GM19025 (cell line): ENCODE measurements around the gene PIP4K2C.

Experiments used
- ATAC-seq: cut with Tn5 transposase; IDR thresholded peaks from one replicate; pipeline ENCODE4 v1.9.1; 2021; ENCODE audit warnings: mild to moderate bottlenecking, low read depth, moderate library complexity; ENCODE audit not compliant: unreplicated experiment

PIP4K2C gene

GRCh38 chr12:57619434-57620244 lies 28.6 kb downstream of the PIP4K2C start:
- no peak for ATAC-seq

DNA sequence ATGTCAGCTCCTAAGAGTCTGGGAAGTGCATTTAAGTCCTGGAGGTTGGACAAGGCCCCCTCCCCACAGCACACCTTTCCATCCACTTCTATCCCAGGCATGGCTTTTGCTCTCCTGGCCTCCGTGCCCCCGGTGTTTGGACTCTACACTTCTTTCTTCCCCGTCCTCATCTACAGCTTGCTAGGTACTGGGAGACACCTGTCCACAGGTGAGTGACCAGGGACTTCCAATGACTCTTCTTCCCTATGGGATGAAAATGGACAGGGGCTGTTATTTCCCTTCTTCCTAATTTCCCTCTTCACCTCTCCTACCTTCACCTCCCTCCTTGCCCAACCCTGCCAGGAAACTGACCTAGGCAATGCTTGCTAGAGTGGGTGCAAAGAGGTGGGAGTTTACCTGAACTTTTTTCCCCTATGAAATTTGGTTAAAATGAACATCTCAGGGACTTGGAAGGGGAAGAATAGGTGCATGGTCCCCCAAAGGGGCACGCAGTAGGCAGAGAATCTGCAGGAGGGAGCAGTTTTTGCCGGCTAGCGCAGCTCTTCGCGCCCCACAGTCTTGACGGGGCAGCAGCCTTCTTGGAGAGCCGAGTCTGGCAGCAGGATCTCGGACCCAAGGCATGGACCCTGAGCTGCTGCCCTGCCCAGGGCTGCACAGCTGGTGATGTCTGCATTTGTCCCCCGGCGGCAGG lies 29.4 kb downstream of the PIP4K2C start:
- no peak for ATAC-seq

GRCh38 chr12:57620936-57621496 lies 30.0 kb downstream of the PIP4K2C start:
- no peak for ATAC-seq

GRCh38 chr12:57621497-57622292 lies 30.7 kb downstream of the PIP4K2C start:
- ATAC-seq, result peak; percentile 49

DNA sequence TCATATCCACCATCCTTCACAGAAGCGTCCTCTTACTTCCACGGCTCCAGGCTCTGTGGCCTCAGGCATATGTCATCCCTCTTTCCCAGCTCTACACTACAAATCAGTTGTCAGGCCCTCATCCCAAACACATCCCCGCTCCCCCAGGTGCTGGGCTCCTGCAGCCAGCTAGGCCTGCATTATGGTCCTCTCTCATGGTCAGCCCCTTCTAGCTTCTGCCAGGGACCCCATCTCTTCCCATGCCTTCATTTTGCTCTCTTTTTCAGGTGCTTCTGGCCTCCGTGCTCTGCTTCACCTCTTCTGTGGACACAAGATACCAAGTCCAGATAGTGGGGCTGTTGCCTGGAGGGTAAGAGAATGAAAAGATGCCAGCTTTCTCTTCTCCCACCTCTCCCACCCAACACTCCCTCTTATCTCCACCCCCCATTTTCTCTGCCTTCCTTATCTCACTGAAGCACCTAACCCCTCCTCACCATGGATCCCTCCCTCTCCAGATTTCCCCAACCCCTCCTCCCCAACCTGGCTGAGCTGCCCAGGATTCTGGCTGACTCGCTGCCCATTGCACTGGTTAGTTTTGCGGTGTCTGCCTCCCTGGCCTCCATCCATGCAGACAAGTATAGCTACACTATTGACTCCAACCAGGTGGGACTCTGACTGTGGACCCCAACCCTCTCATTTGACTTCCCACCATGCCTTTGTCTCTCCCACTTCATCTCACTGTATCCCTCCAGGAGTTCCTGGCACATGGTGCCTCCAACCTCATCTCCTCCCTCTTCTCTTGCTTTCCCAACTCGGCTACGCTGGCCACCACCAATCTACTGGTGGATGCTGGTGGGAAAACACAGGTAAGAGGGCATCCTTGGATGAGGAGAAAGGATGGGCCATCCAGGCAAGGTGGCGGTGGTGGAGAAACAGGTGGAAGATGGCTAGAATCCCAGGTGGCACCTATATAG lies 31.6 kb downstream of the PIP4K2C start:
- ATAC-seq, result no peak

- no peak for ATAC-seq
These were observed 32.4 kb downstream of the PIP4K2C start for GRCh38 chr12:57623385-57623784.

GRCh38 chr12:57623811-57624390 lies 32.9 kb downstream of the PIP4K2C start:
- no peak for ATAC-seq

- ATAC-seq, result no peak
These were observed 33.6 kb downstream of the PIP4K2C start for GRCh38 chr12:57624441-57625220.

GRCh38 chr12:57625261-57626032 lies 34.5 kb downstream of the PIP4K2C start:
- no peak for ATAC-seq

GRCh38 chr12:57626111-57626920 lies 35.3 kb downstream of the PIP4K2C start:
- ATAC-seq, result no peak

DNA sequence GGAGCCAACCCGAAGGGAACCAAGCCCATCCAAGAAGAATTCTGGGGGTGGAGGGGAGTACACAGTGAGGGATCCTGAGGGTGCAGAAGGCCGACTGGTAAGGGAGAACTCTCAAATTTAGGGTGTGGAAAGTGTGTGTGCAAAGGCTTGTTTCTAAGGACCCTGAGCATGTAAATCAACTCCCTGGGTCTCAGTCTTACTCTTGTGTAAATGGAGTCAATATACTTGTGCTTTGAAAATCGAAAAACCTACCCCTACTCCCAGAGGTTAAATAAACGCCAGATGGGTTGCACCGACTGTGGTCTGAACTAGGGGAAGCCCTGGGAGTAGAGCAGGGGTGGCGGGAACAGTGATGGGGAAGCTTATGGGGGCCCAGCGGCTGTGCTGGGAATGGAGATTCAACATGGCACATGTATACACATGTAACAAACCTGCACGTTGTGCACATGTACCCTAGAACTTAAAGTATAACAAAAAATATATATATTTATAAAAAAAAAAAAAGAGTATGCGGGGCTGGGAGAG lies 36.0 kb downstream of the PIP4K2C start:
- ATAC-seq, result no peak

DNA sequence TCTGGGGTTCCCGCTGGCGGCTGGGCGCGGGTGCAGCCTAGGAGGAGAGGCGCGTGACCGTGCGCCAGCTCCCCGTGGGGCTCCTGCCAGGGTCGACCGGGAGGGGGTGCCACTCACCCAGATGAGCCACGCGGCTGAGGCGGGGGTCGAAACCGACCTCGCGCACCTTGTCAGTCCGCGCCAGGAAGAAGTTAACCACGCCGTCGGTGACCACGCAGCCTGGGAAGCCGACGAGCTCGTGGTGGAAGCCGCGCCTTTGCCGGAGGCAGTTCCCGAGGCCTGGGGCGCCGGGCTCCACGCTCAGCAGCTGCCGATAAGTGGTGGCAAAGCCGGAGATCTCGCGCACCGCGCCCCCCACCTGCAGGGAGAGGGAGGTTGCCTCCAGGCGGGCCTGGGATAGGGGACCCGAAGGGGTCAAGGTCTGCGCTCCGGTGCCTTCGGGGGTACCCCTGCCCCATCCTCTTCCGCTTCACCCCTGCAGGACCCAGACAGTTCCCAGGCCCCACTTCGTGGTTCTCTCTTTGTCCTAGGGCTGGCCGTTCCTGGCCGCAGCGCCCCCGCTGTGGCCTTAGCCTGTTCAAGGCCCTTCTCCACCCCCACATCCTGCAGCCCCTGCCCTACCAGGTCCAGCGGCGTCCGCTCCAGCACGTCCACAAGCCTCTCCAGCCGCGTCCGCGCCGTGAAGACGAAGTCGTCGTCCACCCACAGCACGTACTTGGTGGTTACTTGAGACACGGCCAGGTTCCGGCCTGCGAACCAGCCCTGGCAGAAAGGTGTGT lies 36.7 kb downstream of the PIP4K2C start:
- no peak for ATAC-seq

DNA sequence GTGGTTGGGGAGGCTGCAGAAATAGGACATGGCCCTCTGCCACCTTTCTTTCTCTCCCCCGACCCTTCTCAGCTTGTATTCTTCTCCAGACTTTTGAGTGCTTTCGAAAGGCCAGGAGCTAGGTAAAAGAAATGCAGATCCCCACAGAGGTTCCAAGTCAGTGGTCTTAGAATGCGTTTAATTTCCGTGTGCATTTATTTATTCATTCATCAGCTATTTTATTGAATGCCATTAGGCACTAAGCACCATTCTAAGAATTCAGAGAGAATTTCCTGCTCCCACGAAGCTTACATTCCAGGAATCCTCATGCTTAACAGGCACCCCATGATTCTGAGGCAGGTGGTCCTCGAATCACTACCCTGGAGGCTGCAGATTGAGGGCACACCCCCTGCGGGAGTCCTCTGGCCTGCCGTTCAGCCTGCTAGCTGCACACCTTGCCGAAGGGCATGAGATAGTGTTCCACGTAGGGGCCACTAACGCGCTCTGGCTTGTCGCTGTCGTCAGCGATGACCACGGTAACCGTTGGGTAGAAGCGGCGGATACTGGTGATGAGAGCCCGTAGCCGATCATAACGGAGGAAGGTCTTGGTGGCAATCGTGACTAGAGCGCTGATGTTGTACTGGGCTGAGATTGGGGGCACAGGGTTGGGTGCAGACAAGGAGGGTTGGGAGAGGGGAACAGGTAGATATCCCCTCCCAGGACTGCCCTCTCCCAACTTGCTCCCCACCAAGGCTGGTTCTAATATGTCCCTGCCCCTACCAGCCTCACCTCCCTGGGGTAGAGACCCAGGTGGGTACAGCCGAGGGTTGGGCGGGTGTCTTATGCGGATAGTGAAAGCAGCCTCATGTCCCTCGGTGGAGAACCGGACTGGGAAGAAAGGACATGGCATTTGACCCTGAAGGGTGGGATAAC lies 37.5 kb downstream of the PIP4K2C start:
- no peak for ATAC-seq

DNA sequence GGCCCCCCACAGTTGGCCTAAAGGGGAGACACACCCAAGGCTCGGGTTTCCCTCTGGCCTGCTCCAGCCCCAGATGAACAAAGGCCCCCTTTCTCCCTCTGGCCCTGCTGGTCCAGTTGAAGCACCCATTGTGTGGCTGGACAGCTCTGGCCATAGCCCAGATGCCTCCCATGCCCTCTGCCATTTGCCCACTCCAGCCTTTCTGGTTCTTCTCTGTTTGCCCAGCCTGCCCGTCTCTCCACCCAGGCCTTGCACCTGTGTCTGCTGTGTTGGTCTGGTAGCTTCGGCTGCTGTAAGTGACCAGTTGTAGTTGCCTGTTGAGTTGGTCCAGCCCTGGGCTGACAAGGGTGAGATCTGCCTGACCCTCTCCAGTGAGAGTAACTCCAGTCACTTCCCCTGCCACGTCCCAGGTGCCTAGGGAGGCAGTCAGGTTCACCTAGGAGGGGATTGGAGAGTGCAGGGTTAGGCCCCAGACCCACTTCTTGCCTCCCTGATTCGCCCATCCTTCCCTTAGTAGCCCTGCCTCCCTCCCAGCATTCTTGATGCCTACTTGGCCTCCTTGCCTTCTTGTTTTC lies 39.0 kb downstream of the PIP4K2C start:
- ATAC-seq, result no peak
